Transverse colon (tissue), 4 donors: ENCODE measurements around the gene CDA. TPM values are rescaled to one million over a fixed set of nuclear protein-coding genes. Genes with fewer than 3 reads are reported as not detected.
A peak's percentile ranks its signal among the peaks of the same experiment; 100 is the strongest.

Experiments used
- DNase-seq: peaks from one replicate; pipeline ENCODE4 v3.0.0-alpha.2; 2019
- H3K27ac ChIP-seq, 4 donors: fragments of 200-600 bp; sonication (generic); 2 replicates each; pipeline ENCODE4 v1.5.1; 2016 to 2018; ENCODE audit warnings: inconsistent platforms in 4 of 4
- H3K27me3 ChIP-seq: fragments of 200-600 bp; sonication (generic); 2 replicates; pipeline ENCODE4 v1.5.1; 2017; ENCODE audit warnings: inconsistent platforms
- H3K36me3 ChIP-seq, 4 donors: fragments of 200-600 bp; sonication (generic); 2 replicates each; pipeline ENCODE4 v1.5.1; 2017 to 2019; ENCODE audit warnings: inconsistent platforms in 4 of 4
- H3K4me1 ChIP-seq, 4 donors: fragments of 200-600 bp; sonication (generic); 2 replicates each; pipeline ENCODE4 v1.5.1; 2017 to 2020; ENCODE audit warnings: inconsistent platforms in 4 of 4
- H3K4me3 ChIP-seq, 4 donors: fragments of 200-600 bp; sonication (generic); 1 replicate in 1 of 4; 2 replicates in 3 of 4; pipeline versions ENCODE4 v1.5.1 to v1.6.1; 2017 to 2019; ENCODE audit warnings: inconsistent platforms in 4 of 4
- H3K9me3 ChIP-seq, 2 donors: fragments of 200-600 bp; sonication (generic); 2 replicates each; pipeline ENCODE4 v1.5.1; 2017 to 2019; ENCODE audit warnings: inconsistent platforms in 2 of 2
- CTCF ChIP-seq, 5 experiments: fragments of 200-600 bp in 3 of 5; fragments of 450-650 bp in 2 of 5; sonication (generic) in 3 of 5; IDR thresholded peaks; 1 replicate in 2 of 5; 2 replicates in 3 of 5; pipeline ENCODE4 v1.5.1; 2016 to 2017; ENCODE audit warnings: antibody characterized with exemption in 5 of 5, inconsistent platforms in 3 of 5, mild to moderate bottlenecking in 2 of 5, moderate library complexity in 1 of 5
- EP300 ChIP-seq: sonication (generic); formaldehyde crosslinking; IDR thresholded peaks from one replicate; pipeline ENCODE4 v1.6.1; 2017; ENCODE audit warnings: antibody characterized with exemption, low read depth
- POLR2A ChIP-seq: fragments of 450-650 bp; IDR thresholded peaks from one replicate; pipeline ENCODE4 v1.6.1; 2016; ENCODE audit warnings: antibody characterized with exemption, mild to moderate bottlenecking, moderate library complexity
- POLR2AphosphoS5 ChIP-seq, 3 donors: sonication (generic); formaldehyde crosslinking; IDR thresholded peaks; one replicate each; pipeline ENCODE4 v1.6.1; 2016; ENCODE audit warnings: antibody characterized with exemption in 3 of 3
- WGBS, 2 donors: methylation state at CpG; one replicate each; pipeline ENCODE4 v1.1.5; 2018; ENCODE audit warnings: low coverage in 1 of 2; 5-methylcytosine and 5-hydroxymethylcytosine counted together
- in situ Hi-C, 4 donors: fragments of 200-750 bp; cut with MboI; loops; one replicate each; pipeline versions ENCODE4 v1.15.0 to v1.15.1; 2017; ENCODE audit warnings: low sequenced_read_pairs in 3 of 4, low pct_ligation_motif_present in 1 of 4, low pct_unique_long_range_greater_than_20kb in 1 of 4
- intact Hi-C: fragments of 100-400 bp; cut with DNase I; formaldehyde crosslinking; loops from one replicate; pipeline ENCODE4 v1.15.1; 2023; ENCODE audit warnings: low total_unique reads
- total RNA-seq, 4 donors: library from RNA; depleted of rRNA; stranded (reverse); fragments of >200 nt; gene quantifications; one replicate each; pipeline ENCODE4 v1.1.0, GENCODE V29; 2016

The CDA gene
- total RNA-seq, 4 donors from 2014 or later, result 39.7 to 50.5 (median 43.1) TPM; not detected in 1

- no peak for TF ChIP-seq EP300
- no peak for TF ChIP-seq POLR2A
- TF ChIP-seq CTCF (IDR thresholded peaks at IDR 0.05), result no peak
- no peak for TF ChIP-seq POLR2AphosphoS5 (IDR thresholded peaks at IDR 0.05)
- H3K4me3 ChIP-seq, result no peak overlapping the region
- H3K9me3 ChIP-seq, result no peaks in the 10 kb centered on the region
- H3K36me3 ChIP-seq, result peaks cover 0 to 44% (median 17%) of the 10 kb centered on the region in 4 donors
- WGBS, 2 donors, result 88 to 100% methylated on average over 1 to 12 of the region's 12 CpGs
- peaks cover 11 to 19% (median 17%) of the 10 kb centered on the region in 4 donors for H3K4me1 ChIP-seq
- H3K27ac ChIP-seq, result no peak overlapping the region
- no peak for DNase-seq
- intact Hi-C loops (no loop called here), in situ Hi-C loops (no loop called here)
- H3K27me3 ChIP-seq, result no peaks in the 10 kb centered on the region
These were observed 68.1 kb downstream of the CDA start for GRCh38 chr1:20657024-20657423.

DNA sequence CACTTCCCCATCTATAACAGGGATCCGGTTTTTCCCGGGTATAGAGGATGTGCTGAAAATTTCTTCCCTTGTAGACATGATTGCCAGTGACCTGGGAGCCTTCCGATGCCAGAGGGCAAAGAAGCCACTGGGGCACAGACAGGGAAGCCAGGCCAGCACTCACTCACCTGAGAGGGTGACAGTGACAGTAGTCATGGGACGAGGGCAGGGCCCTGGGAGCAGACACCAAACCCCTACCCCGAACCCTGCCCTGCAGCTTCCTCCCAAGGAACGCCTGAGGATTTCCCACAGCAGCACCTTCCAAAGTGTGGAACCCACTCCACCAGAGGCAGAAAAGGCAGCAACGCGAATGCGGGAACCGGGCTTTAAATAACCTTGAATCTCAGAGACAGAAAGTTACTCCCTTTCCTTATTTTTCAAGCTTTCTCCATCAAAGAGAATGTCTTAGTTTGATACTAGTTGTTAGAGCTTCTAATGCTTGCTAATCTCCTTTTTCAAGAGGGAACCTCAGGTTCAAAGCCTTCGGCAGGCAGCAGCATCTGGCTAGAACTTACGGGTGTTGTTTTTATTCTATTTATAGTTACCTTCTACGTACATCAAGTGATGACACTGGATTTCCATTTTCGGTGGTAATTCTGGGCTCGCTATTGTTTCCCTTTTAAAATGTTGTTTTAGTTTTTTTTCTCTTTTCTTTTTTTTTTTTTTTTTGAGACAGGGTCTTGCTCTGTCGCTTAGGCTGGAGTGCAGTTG is 69.4 kb downstream of the CDA start:
- intact Hi-C loops (no loop called here), in situ Hi-C loops (no loop called here)
- no peaks in the 10 kb centered on the region for H3K9me3 ChIP-seq
- no peaks in the 10 kb centered on the region for H3K27me3 ChIP-seq
- no peak for TF ChIP-seq POLR2AphosphoS5 (IDR thresholded peaks at IDR 0.05)
- no peak for TF ChIP-seq EP300
- TF ChIP-seq POLR2A, result no peak
- no peak for TF ChIP-seq CTCF (IDR thresholded peaks at IDR 0.05)
- 75 to 84% methylated on average over 6 to 16 of the region's 16 CpGs for WGBS, 2 donors
- DNase-seq, result no peak
- H3K27ac ChIP-seq, result no peak overlapping the region
- H3K36me3 ChIP-seq, result peaks cover 0 to 31% (median 12%) of the 10 kb centered on the region in 4 donors
- no peak overlapping the region for H3K4me3 ChIP-seq
- peaks cover 11 to 22% (median 19%) of the 10 kb centered on the region in 4 donors for H3K4me1 ChIP-seq

DNA sequence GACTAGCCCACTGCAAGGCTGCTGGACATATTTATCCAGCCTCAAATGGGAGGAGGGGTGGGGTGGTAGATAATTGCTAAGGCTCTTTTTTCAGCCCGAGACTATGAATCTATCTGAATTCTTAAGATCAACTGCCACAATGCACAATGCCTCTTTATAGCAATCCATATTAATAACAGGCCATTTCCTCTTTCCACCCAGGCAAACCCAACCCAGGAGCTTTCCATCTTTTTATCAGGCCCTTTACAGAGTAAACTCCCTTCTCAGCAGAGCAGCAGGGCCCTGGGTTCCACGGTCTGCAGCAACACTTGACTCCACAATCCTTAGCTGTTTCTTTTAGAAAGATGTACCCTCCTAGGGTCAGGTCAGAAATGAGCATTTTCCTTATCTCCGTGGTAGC is 71.5 kb downstream of the CDA start:
- Histone ChIP-seq H3K4me3 (peak overlapping the region; percentile 75 to 99 (median 94)), H3K27ac (peak overlapping the region; percentile 82 to 91 (median 84)), H3K36me3 (peaks cover 0 to 15% (median 4%) of the 10 kb centered on the region in 4 donors), H3K4me1 (peaks cover 11 to 22% (median 19%) of the 10 kb centered on the region in 4 donors), H3K27me3 (no peaks in the 10 kb centered on the region), H3K9me3 (no peaks in the 10 kb centered on the region)
- 11 to 17% methylated on average over 2 to 3 of the region's 3 CpGs for WGBS, 2 donors
- DNase-seq, result no peak
- intact Hi-C loops (no loop called here), in situ Hi-C loops (no loop called here)
- TF ChIP-seq CTCF (IDR thresholded peaks at IDR 0.05) (no peak), POLR2AphosphoS5 (IDR thresholded peaks at IDR 0.05) (no peak), EP300 (no peak), POLR2A (no peak)

DNA sequence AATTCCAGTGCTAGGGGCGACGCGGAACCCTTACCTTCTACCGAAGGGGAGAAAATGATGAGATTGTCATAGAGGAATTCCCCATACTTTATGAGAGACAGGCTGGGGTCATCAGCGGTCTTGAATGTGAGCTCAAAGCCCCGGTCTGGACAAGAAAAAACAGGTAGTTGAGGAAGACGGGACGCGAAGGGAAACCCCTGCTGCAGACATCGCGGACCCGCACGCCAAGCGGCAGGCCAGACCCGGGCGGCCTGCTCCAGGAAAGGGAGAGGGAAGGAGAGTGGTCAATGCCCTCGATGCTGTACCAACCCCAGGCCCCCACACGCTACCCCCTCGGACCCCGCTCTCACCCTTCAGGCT is 71.9 kb downstream of the CDA start:
- no peak for DNase-seq
- 1% methylated on average over 20 of the region's 20 CpGs; no CpG with 5 or more reads in 1 of the 2 donors for WGBS, 2 donors
- H3K4me1 ChIP-seq, result peaks cover 11 to 22% (median 19%) of the 10 kb centered on the region in 4 donors
- no peaks in the 10 kb centered on the region for H3K9me3 ChIP-seq
- H3K36me3 ChIP-seq, result peaks cover 0 to 10% (median 2%) of the 10 kb centered on the region in 4 donors
- in situ Hi-C loops (no loop called here), intact Hi-C loops (no loop called here)
- TF ChIP-seq CTCF (IDR thresholded peaks at IDR 0.05) (no peak), POLR2AphosphoS5 (IDR thresholded peaks at IDR 0.05) (no peak), POLR2A (no peak), EP300 (no peak)
- H3K27ac ChIP-seq, result peak overlapping the region; percentile 82 to 91 (median 84)
- H3K27me3 ChIP-seq, result no peaks in the 10 kb centered on the region
- peak overlapping the region; percentile 75 to 99 (median 94) for H3K4me3 ChIP-seq
